ENCODE measurements around the gene CREBBP.

DNA sequence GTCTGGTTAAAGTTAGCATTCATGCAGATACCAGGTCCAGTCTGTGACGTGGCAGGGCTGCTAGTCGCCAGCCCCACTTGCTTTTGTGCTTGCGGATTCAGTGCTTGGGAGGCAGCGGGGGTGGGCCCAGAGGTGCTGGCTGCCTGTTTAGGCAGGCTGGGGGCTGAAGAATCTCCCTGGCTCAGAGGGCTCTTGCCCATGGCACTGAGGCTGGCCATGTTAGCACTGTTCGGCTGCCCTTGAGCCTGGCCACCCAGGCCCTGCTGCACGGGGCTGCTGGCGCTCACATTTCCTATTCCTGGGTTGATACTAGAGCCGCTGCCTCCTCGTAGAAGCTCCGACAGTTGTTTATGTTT lies 30.0 kb downstream of the CREBBP start:
- TF ChIP-seq, protein P1, sequence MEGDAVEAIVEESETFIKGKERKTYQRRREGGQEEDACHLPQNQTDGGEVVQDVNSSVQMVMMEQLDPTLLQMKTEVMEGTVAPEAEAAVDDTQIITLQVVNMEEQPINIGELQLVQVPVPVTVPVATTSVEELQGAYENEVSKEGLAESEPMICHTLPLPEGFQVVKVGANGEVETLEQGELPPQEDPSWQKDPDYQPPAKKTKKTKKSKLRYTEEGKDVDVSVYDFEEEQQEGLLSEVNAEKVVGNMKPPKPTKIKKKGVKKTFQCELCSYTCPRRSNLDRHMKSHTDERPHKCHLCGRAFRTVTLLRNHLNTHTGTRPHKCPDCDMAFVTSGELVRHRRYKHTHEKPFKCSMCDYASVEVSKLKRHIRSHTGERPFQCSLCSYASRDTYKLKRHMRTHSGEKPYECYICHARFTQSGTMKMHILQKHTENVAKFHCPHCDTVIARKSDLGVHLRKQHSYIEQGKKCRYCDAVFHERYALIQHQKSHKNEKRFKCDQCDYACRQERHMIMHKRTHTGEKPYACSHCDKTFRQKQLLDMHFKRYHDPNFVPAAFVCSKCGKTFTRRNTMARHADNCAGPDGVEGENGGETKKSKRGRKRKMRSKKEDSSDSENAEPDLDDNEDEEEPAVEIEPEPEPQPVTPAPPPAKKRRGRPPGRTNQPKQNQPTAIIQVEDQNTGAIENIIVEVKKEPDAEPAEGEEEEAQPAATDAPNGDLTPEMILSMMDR (IDR thresholded peaks at IDR 0.05; ENCODE audit: low read length) = no peak
- TF ChIP-seq EZH2 (IDR thresholded peaks at IDR 0.05; ENCODE audit: borderline replicate concordance, low read length) = no peak
